Mucosa of stomach (tissue), 1 donor: ENCODE measurements around the gene CYP1B1.

ENCODE experiments used
- H3K27me3 ChIP-seq: one replicate; pipeline ENCODE4 v1.7.0; 2013; ENCODE audit warnings: mild to moderate bottlenecking, low read length; ENCODE audit not compliant: control insufficient read depth, insufficient read depth
- H3K36me3 ChIP-seq: one replicate; pipeline ENCODE4 v1.7.0; 2013; ENCODE audit warnings: low read length; ENCODE audit not compliant: control insufficient read depth, insufficient read depth
- H3K4me1 ChIP-seq: one replicate; pipeline ENCODE4 v1.7.0; 2013; ENCODE audit warnings: mild to moderate bottlenecking, low read length; ENCODE audit not compliant: control insufficient read depth, insufficient read depth
- H3K4me3 ChIP-seq: one replicate; pipeline ENCODE4 v1.7.0; 2013; ENCODE audit warnings: low read length
- H3K9ac ChIP-seq: one replicate; pipeline ENCODE4 v1.7.0; 2013; ENCODE audit warnings: mild to moderate bottlenecking, low read length, moderate library complexity
- H3K9me3 ChIP-seq: one replicate; pipeline ENCODE4 v1.7.0; 2013; ENCODE audit warnings: mild to moderate bottlenecking, low read length, moderate library complexity; ENCODE audit not compliant: control insufficient read depth
- donor health status: Pancreatic carcinoma.

CYP1B1 gene

GRCh38 chr2:38109732-38110181 lies 33.8 kb upstream of the CYP1B1 start:
- peaks cover 13% of the 10 kb centered on the region for H3K4me1 ChIP-seq
- no peaks in the 10 kb centered on the region for H3K27me3 ChIP-seq
- H3K9me3 ChIP-seq: no peaks in the 10 kb centered on the region
- H3K4me3 ChIP-seq: no peak overlapping the region
- no peak overlapping the region for H3K9ac ChIP-seq
- H3K36me3 ChIP-seq: no peaks in the 10 kb centered on the region

GRCh38 chr2:38108907-38109731 lies 33.2 kb upstream of the CYP1B1 start:
- H3K36me3 ChIP-seq: no peaks in the 10 kb centered on the region
- no peaks in the 10 kb centered on the region for H3K9me3 ChIP-seq
- H3K4me3 ChIP-seq: no peak overlapping the region
- no peak overlapping the region for H3K9ac ChIP-seq
- peaks cover 13% of the 10 kb centered on the region for H3K4me1 ChIP-seq
- no peaks in the 10 kb centered on the region for H3K27me3 ChIP-seq

- no peaks in the 10 kb centered on the region for H3K9me3 ChIP-seq
- H3K9ac ChIP-seq: no peak overlapping the region
- H3K36me3 ChIP-seq: no peaks in the 10 kb centered on the region
- no peak overlapping the region for H3K4me3 ChIP-seq
- H3K27me3 ChIP-seq: no peaks in the 10 kb centered on the region
- peaks cover 13% of the 10 kb centered on the region for H3K4me1 ChIP-seq
These were observed 31.9 kb upstream of the CYP1B1 start for GRCh38 chr2:38107738-38108410.

- Histone ChIP-seq H3K36me3 (no peaks in the 10 kb centered on the region), H3K9ac (no peak overlapping the region), H3K4me3 (no peak overlapping the region), H3K27me3 (no peaks in the 10 kb centered on the region), H3K9me3 (no peaks in the 10 kb centered on the region), H3K4me1 (peaks cover 13% of the 10 kb centered on the region)
These were observed 30.6 kb upstream of the CYP1B1 start for GRCh38 chr2:38106405-38107094.

- no peaks in the 10 kb centered on the region for H3K9me3 ChIP-seq
- peaks cover 13% of the 10 kb centered on the region for H3K4me1 ChIP-seq
- no peak overlapping the region for H3K9ac ChIP-seq
- no peak overlapping the region for H3K4me3 ChIP-seq
- no peaks in the 10 kb centered on the region for H3K36me3 ChIP-seq
- H3K27me3 ChIP-seq: no peaks in the 10 kb centered on the region
These were observed 30.0 kb upstream of the CYP1B1 start for GRCh38 chr2:38105922-38106321.

GRCh38 chr2:38104598-38104997 lies 28.6 kb upstream of the CYP1B1 start:
- Histone ChIP-seq H3K4me3 (no peak overlapping the region), H3K4me1 (peaks cover 13% of the 10 kb centered on the region), H3K36me3 (no peaks in the 10 kb centered on the region), H3K9me3 (no peaks in the 10 kb centered on the region), H3K9ac (no peak overlapping the region), H3K27me3 (no peaks in the 10 kb centered on the region)

- H3K36me3 ChIP-seq: no peaks in the 10 kb centered on the region
- no peak overlapping the region for H3K4me3 ChIP-seq
- no peaks in the 10 kb centered on the region for H3K27me3 ChIP-seq
- H3K9ac ChIP-seq: no peak overlapping the region
- H3K9me3 ChIP-seq: no peaks in the 10 kb centered on the region
- peaks cover 10% of the 10 kb centered on the region for H3K4me1 ChIP-seq
These were observed 24.4 kb upstream of the CYP1B1 start for GRCh38 chr2:38100328-38100727.

GRCh38 chr2:38099099-38100028 lies 23.4 kb upstream of the CYP1B1 start:
- H3K4me1 ChIP-seq: peaks cover 10% of the 10 kb centered on the region
- H3K36me3 ChIP-seq: no peaks in the 10 kb centered on the region
- no peaks in the 10 kb centered on the region for H3K27me3 ChIP-seq
- H3K9ac ChIP-seq: no peak overlapping the region
- H3K9me3 ChIP-seq: no peaks in the 10 kb centered on the region
- no peak overlapping the region for H3K4me3 ChIP-seq

GRCh38 chr2:38098421-38099098 lies 22.6 kb upstream of the CYP1B1 start:
- Histone ChIP-seq H3K4me1 (peaks cover 10% of the 10 kb centered on the region), H3K9me3 (no peaks in the 10 kb centered on the region), H3K27me3 (no peaks in the 10 kb centered on the region), H3K9ac (no peak overlapping the region), H3K36me3 (no peaks in the 10 kb centered on the region), H3K4me3 (no peak overlapping the region)

GRCh38 chr2:38097988-38098385 lies 22.0 kb upstream of the CYP1B1 start:
- Histone ChIP-seq H3K9me3 (no peaks in the 10 kb centered on the region), H3K9ac (no peak overlapping the region), H3K36me3 (no peaks in the 10 kb centered on the region), H3K4me3 (no peak overlapping the region), H3K27me3 (no peaks in the 10 kb centered on the region), H3K4me1 (peaks cover 10% of the 10 kb centered on the region)
